ENCODE results near the gene KLHL11. TPM values are rescaled to one million over a fixed set of nuclear protein-coding genes. Genes with fewer than 3 reads are reported as not detected.

Gene KLHL11
- total and polyA plus RNA-seq, 9 of the 15 experiments (the other 6 are each of a cell fraction or from before 2014, with no cell fraction given) = 0.20 to 17.0 (median 10.3) TPM

DNA sequence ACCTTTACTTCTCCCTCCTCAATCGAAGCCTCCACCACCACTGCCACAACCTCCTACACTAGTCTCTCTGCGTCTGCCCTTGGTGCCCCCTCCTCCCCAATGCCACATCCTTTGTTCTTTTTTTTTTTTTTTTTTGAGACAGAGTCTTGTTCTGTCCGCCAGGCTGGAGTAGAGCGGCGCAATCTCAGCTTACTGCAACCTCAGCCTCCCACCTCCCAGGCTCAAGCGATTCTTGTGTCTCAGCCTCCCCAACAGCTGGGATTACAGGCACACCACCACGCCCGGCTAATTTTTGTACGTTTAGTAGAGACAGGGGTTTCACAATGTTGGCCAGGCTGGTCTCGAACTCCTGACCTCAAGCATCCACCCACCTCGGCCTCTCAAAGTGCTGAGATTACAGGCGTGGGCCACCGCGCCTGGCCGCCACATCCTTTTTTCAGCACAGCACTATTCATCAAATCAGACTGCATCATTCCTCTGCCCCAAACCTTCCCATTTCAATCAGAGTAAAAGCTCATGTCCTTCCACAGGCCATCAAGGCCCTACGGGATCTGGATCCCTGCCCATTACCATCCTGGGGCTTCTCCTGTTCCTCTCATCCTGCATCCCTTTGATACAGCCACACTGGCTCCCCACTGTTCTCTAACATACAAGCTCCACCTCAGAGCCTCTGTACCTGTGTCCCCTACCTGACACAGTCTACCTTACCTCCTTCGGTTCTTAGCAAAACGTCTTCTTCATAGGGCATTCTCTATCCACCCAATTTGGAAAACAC is 2.0 kb downstream of the KLHL11 start:
- H3K36me3 ChIP-seq (ENCODE audit: control insufficient read depth, insufficient read depth, low read length) = peaks cover 15% of the 10 kb centered on the region
- H3K27me3 ChIP-seq (ENCODE audit: control insufficient read depth in 2 of 2, insufficient read depth in 2 of 2, low read length in 2 of 2) = no peaks in the 10 kb centered on the region
- H3K79me2 ChIP-seq (ENCODE audit: control insufficient read depth, insufficient read depth, low read length) = peaks cover 59% of the 10 kb centered on the region
- DNase-seq (ENCODE audit: extremely low read depth in 1 of 4, low spot score in 3 of 4) (no peak), ATAC-seq (no peak), FAIRE-seq (no peak)
- intact Hi-C loops (cut with micrococcal nuclease) = no loop called here
- no peaks in the 10 kb centered on the region for H3K9me3 ChIP-seq (replicated peaks; ENCODE audit: control insufficient read depth, insufficient read depth, low read depth, low read length)
- H3K9ac ChIP-seq (ENCODE audit: insufficient read depth in 1 of 2, low read depth in 2 of 2, low read length in 2 of 2) = peak overlapping the region; percentile 77 to 91; a peak in 2 of 4 replicates
- POLR2A ChIA-PET = interaction anchor here (0.5 to 2.3 kb wide), 5 partner anchors 10 to 74 kb away, joined by 3 to 10 read pairs (median 3); no protein-coding TSS in a partner anchor
- peak overlapping the region; percentile 96; the same call in 1 of the 2 replicates for H3K4me3 ChIP-seq
- CTCF ChIA-PET (ENCODE audit: low intra/inter-chr PET ratio) = no interaction called here
- BruUV-seq (replicated peaks) = no TSS peak
- in situ Hi-C loops (cut with MboI) = no loop called here
- WGBS (ENCODE audit: insufficient coverage, low coverage, missing lambda C conversion rate) = 42% methylated on average over 16 of the region's 18 CpGs
- no peak overlapping the region for H2AFZ ChIP-seq (ENCODE audit: low read depth, low read length)
- no peak overlapping the region for H3K27ac ChIP-seq (ENCODE audit: extremely low read depth, low read depth, low read length)
- H3K4me2 ChIP-seq (ENCODE audit: insufficient read depth, low read length) = peak overlapping the region; percentile 79
- H3K9me1 ChIP-seq (ENCODE audit: control insufficient read depth, insufficient read depth, low read length) = no peaks in the 10 kb centered on the region
- H4K20me1 ChIP-seq (replicated peaks; ENCODE audit: control insufficient read depth, insufficient read depth, low read length) = peaks cover 26% of the 10 kb centered on the region; the same call in 1 of the 2 replicates
- H3K4me1 ChIP-seq (replicated peaks in 1 of 2; ENCODE audit: control insufficient read depth in 2 of 2, insufficient read depth in 2 of 2, low read length in 2 of 2) = peaks cover 12 to 25% of the 10 kb centered on the region in 2 experiments
- TF ChIP-seq ZNF507 (tag; conservative IDR thresholded peaks at IDR 0.05) (no peak), RBFOX2 (IDR thresholded peaks at IDR 0.05; ENCODE audit: low read depth, low read length) (0 out of 2 replicates have a peak, but pooled peaks have one; percentile 52), MTA1 (IDR thresholded peaks at IDR 0.05; ENCODE audit: borderline replicate concordance) (no peak), MEIS2 (IDR thresholded peaks at IDR 0.05; ENCODE audit: partially characterized antibody) (no peak), SRSF7 (optimal IDR thresholded peaks at IDR 0.05; ENCODE audit: low read depth, low read length) (no peak), MBD2 (IDR thresholded peaks at IDR 0.05; ENCODE audit: borderline replicate concordance, low read depth) (no peak), IFI16 (CRISPR knock-in tag; IDR thresholded peaks at IDR 0.05) (no peak), GTF2B (IDR thresholded peaks at IDR 0.05; ENCODE audit: extremely low read depth, insufficient read length) (no peak), KDM1A (IDR thresholded peaks at IDR 0.05) (peak; percentile 88 to 89; a peak in 3 of 4 replicates), DPF2 (IDR thresholded peaks at IDR 0.05) (no peak), EGR1 (conservative IDR thresholded peaks at IDR 0.05) (peak; percentile 67), ZNF354B (CRISPR knock-in tag; IDR thresholded peaks at IDR 0.05) (no peak), BRD9 (IDR thresholded peaks at IDR 0.05; ENCODE audit: low read depth, partially characterized antibody) (no peak), ZMIZ1 (IDR thresholded peaks at IDR 0.05; ENCODE audit: low read depth in 2 of 2, low read length in 2 of 2) (no peak), ZNF778 (CRISPR knock-in tag; IDR thresholded peaks at IDR 0.05) (no peak), FOXK1 (CRISPR knock-in tag; IDR thresholded peaks at IDR 0.05; ENCODE audit: borderline replicate concordance) (no peak)
- TF ChIP-seq, protein P1, sequence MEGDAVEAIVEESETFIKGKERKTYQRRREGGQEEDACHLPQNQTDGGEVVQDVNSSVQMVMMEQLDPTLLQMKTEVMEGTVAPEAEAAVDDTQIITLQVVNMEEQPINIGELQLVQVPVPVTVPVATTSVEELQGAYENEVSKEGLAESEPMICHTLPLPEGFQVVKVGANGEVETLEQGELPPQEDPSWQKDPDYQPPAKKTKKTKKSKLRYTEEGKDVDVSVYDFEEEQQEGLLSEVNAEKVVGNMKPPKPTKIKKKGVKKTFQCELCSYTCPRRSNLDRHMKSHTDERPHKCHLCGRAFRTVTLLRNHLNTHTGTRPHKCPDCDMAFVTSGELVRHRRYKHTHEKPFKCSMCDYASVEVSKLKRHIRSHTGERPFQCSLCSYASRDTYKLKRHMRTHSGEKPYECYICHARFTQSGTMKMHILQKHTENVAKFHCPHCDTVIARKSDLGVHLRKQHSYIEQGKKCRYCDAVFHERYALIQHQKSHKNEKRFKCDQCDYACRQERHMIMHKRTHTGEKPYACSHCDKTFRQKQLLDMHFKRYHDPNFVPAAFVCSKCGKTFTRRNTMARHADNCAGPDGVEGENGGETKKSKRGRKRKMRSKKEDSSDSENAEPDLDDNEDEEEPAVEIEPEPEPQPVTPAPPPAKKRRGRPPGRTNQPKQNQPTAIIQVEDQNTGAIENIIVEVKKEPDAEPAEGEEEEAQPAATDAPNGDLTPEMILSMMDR (IDR thresholded peaks at IDR 0.05 in 2 of 3, conservative IDR thresholded peaks at IDR 0.05 in 1 of 3; ENCODE audit: insufficient read depth in 2 of 3, low read depth in 1 of 3, low read length in 3 of 3) = no peak

Data from K562 (cell line).